ENCODE results near the gene ACSF3. TPM values are rescaled to one million over a fixed set of nuclear protein-coding genes. Genes with fewer than 3 reads are reported as not detected.

The ACSF3 gene
- total RNA-seq, 1 donor from 2014 or later = 14.5 TPM

DNA sequence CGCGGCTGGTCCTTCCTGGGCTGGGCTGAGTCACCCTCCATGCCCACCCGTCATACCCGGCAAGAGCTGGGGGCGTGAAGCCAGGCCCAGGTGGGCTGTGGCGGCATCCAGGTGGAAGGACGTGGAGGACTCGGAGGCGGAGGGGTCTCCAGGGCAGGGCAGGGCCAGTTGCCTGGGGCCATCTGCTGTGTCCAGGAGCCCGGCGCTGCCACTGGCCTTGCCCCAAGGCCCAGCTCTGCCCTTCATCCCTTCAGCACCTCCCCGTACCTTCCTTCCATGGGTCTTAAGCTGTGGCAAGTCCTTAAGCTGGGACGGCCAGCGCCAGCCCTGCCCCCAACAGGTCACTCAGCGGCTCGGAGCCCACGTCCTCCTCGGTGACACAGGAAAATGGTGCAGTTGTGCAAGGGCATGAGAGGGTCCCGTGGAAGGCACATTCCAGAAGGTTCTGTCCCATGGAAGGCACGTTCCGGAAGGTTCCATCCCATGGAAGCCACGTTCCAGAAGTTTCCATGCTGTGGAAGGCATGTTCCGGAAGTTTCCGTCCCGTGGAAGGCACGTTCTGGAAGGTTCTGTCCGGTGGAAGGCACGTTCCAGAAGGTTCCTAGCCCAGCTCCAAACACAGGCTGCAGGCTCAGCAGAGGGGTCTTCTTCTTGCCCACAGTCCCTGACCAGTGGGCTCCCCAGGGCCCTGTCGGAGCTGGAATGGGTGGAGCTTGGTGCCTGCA lies 67.5 kb downstream of the ACSF3 start:
- TF ChIP-seq EZH2 (IDR thresholded peaks at IDR 0.05) (no peak), EZH2phosphoT487 (IDR thresholded peaks at IDR 0.05) (no peak)
- TF ChIP-seq, protein P1, sequence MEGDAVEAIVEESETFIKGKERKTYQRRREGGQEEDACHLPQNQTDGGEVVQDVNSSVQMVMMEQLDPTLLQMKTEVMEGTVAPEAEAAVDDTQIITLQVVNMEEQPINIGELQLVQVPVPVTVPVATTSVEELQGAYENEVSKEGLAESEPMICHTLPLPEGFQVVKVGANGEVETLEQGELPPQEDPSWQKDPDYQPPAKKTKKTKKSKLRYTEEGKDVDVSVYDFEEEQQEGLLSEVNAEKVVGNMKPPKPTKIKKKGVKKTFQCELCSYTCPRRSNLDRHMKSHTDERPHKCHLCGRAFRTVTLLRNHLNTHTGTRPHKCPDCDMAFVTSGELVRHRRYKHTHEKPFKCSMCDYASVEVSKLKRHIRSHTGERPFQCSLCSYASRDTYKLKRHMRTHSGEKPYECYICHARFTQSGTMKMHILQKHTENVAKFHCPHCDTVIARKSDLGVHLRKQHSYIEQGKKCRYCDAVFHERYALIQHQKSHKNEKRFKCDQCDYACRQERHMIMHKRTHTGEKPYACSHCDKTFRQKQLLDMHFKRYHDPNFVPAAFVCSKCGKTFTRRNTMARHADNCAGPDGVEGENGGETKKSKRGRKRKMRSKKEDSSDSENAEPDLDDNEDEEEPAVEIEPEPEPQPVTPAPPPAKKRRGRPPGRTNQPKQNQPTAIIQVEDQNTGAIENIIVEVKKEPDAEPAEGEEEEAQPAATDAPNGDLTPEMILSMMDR (IDR thresholded peaks at IDR 0.05) = no peak
- Histone ChIP-seq H3K36me3 (no peaks in the 10 kb centered on the region), H3K4me3 (no peak overlapping the region), H3K4me1 (peaks cover 9% of the 10 kb centered on the region), H3K9me3 (ENCODE audit: low read depth) (no peaks in the 10 kb centered on the region), H3K79me2 (ENCODE audit: low read depth) (no peaks in the 10 kb centered on the region), H2AFZ (replicated peaks) (no peak overlapping the region), H3K27ac (no peak overlapping the region), H3K9ac (no peak overlapping the region), H3F3A (ENCODE audit: low read depth) (peaks cover 20% of the 10 kb centered on the region), H3K4me2 (no peak overlapping the region), H4K20me1 (ENCODE audit: low read depth) (no peaks in the 10 kb centered on the region), H3K27me3 (no peaks in the 10 kb centered on the region)
- Mint-ChIP-seq H3K27ac (no peak overlapping the region), H3K36me3 (no peaks in the 10 kb centered on the region), H3K4me1 (peaks cover 27% of the 10 kb centered on the region), H3K9me3 (peaks cover 6% of the 10 kb centered on the region), H3K4me3 (no peak overlapping the region), H3K27me3 (ENCODE audit: insufficient read depth, low read depth) (peaks cover 7% of the 10 kb centered on the region)
- DNase-seq (ENCODE audit: low spot score) = no peak

- Mint-ChIP-seq H3K4me1 (peaks cover 27% of the 10 kb centered on the region), H3K27ac (peak overlapping the region; percentile 89), H3K4me3 (peak overlapping the region; percentile 36), H3K36me3 (no peaks in the 10 kb centered on the region), H3K9me3 (peaks cover 6% of the 10 kb centered on the region), H3K27me3 (ENCODE audit: insufficient read depth, low read depth) (peaks cover 10% of the 10 kb centered on the region)
- Histone ChIP-seq H3K27me3 (no peaks in the 10 kb centered on the region), H3K79me2 (ENCODE audit: low read depth) (no peaks in the 10 kb centered on the region), H3K4me1 (peaks cover 12% of the 10 kb centered on the region), H4K20me1 (ENCODE audit: low read depth) (no peaks in the 10 kb centered on the region), H3K27ac (no peak overlapping the region), H3K9me3 (ENCODE audit: low read depth) (no peaks in the 10 kb centered on the region), H3K9ac (no peak overlapping the region), H3K36me3 (no peaks in the 10 kb centered on the region), H3K4me3 (no peak overlapping the region), H3K4me2 (no peak overlapping the region), H3F3A (ENCODE audit: low read depth) (peaks cover 20% of the 10 kb centered on the region), H2AFZ (replicated peaks) (no peak overlapping the region)
- TF ChIP-seq, protein P1 (IDR thresholded peaks at IDR 0.05) = no peak
- TF ChIP-seq EZH2phosphoT487 (IDR thresholded peaks at IDR 0.05) (no peak), EZH2 (IDR thresholded peaks at IDR 0.05) (no peak)
- DNase-seq (ENCODE audit: low spot score) = no peak
Measured at GRCh38 chr16:89161763-89162713, 68.4 kb downstream of the ACSF3 start.

GRCh38 chr16:89163297-89163696 lies 69.6 kb downstream of the ACSF3 start:
- Histone ChIP-seq H3K27me3 (peaks cover 5% of the 10 kb centered on the region), H3K4me1 (peaks cover 14% of the 10 kb centered on the region), H4K20me1 (ENCODE audit: low read depth) (no peaks in the 10 kb centered on the region), H3F3A (ENCODE audit: low read depth) (peaks cover 9% of the 10 kb centered on the region), H3K4me3 (no peak overlapping the region), H3K27ac (no peak overlapping the region), H3K36me3 (no peaks in the 10 kb centered on the region), H3K4me2 (no peak overlapping the region), H3K9me3 (ENCODE audit: low read depth) (no peaks in the 10 kb centered on the region), H3K9ac (no peak overlapping the region), H2AFZ (replicated peaks) (no peak overlapping the region), H3K79me2 (ENCODE audit: low read depth) (no peaks in the 10 kb centered on the region)
- H3K27me3 Mint-ChIP-seq (ENCODE audit: insufficient read depth, low read depth) = peaks cover 10% of the 10 kb centered on the region
- H3K4me1 Mint-ChIP-seq = peaks cover 27% of the 10 kb centered on the region
- H3K4me3 Mint-ChIP-seq = no peak overlapping the region
- TF ChIP-seq, protein P1 (IDR thresholded peaks at IDR 0.05) = no peak
- no peak for TF ChIP-seq EZH2phosphoT487 (IDR thresholded peaks at IDR 0.05)
- TF ChIP-seq EZH2 (IDR thresholded peaks at IDR 0.05) = no peak
- peaks cover 3% of the 10 kb centered on the region for H3K9me3 Mint-ChIP-seq
- no peaks in the 10 kb centered on the region for H3K36me3 Mint-ChIP-seq
- no peak for DNase-seq (ENCODE audit: low spot score)
- H3K27ac Mint-ChIP-seq = no peak overlapping the region

Measured in neural progenitor cell (in vitro differentiated cells).